Activated gamma-delta T cell treated with Interleukin-2 at 50 U/mL for 16 hours (primary cell): ENCODE results near the gene ENTPD6.
"Not testable (repeated sequence)": the region's sequence is repeated elsewhere in the genome, so short reads cannot be mapped to it uniquely, and the experiment has no call there.

Experiments used
- DNase-seq: peaks from one replicate; pipeline ENCODE4 v3.0.0-alpha.2; 2020

Gene ENTPD6

DNA sequence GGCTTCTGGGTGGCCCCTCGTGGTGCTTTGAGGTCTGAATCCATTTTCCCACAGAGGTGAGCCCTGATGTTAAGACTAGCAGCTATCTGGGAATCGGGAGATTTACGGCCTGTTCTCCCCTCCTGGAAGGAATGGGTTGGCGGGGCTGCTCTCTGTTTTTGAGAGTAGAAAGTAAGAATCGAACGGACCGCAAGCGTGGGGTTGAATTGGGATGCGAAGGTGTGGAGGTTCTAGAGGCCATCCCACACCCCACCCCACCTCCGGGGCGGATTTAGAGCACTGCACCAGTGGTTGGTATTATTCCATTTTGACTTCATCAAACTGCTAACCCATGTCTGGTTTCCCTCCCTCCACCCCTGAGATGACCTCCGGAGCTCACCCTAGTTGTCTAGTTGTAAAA, 63.8 kb downstream of the ENTPD6 start:
- DNase-seq, result no peak

DNA sequence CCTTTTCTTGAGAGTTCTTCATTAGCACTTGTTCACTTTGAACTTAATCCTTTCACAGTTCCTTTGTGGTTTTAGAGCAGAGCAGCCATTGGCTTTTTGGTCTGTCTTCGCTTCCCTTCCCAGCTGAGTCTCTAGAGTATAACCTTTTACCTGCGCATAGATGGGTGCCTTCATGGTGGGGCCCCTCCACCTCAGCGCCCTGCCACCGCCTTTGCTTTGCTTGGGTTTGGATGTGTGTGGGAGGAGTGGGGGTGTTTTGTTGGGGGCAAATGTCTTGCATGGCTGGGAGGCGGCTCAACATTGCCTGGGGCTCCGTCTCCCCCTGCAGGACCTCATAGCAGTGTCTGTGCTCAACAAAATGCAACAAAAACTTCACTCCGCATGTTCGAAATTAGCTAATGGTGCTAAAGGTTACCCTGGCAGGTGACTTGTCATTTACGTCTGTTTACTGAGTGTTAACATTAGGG, 64.3 kb downstream of the ENTPD6 start:
- no peak for DNase-seq

DNA sequence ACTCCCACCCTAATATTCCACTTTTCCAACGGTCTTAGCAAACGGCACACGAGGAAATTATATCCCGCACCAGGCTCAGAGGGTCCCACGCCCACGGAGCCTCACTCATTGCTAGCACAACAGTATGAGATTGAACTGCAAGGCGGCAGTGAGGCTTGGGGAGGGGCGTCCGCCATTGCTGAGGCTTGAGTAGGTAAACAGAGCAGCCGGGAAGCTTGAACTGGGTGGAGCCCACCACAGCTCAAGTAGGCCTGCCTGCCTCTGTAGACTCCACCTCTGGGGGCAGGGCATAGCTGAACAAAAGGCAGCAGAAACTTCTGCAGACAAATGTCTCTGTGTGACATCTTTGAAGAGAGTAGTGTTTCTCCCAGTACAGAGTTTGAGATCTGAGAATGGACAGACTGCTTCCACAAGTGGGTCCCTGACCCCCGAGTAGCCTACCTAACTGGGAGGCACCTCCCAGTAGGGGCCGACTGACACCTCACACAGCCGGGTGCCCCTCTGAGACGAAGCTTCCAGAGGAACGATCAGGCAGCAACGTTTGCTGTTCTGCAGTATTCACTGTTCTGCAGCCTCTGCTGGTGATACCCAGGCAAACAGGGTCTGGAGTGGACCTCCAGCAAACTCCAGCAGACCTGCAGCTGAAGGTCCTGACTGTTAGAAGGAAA, 65.4 kb downstream of the ENTPD6 start:
- DNase-seq, result not testable (repeated sequence)

DNA sequence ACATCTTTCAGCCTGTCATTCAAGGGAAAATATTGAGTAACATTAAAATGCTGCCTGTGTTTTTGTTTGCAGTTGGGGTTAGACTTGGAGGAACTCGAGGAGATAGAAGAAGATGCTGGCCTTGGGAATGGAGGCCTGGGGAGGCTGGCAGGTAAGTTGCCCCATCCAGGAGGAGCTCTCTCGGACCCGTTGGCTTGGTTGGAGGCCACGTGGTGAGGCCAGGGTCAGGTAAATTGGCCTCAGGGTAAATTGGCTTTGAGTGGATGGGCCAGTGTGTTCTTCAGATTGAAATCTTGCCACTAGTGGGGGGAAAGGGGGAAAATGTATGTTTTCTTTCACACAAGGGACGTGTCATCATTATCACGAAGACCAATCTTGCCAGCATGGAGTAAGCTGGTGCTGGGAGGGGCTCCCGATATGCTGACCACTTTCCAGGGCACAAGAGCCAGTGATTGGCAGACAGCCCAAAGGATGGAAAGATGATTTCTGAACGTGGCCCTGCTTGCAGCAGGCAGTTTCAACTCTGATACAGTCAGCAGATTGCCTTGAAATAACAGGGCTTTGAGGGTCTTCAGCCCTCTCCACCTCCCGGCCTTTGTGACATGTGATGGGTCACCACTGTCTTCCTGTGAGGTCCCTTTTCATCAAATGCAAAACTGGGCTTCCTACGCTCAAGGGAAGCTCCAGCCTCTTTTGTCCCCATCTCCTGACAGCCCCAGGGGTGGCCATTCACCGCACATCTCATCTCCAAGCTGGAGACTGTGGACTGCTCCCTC, 73.7 kb downstream of the ENTPD6 start:
- no peak for DNase-seq

DNA sequence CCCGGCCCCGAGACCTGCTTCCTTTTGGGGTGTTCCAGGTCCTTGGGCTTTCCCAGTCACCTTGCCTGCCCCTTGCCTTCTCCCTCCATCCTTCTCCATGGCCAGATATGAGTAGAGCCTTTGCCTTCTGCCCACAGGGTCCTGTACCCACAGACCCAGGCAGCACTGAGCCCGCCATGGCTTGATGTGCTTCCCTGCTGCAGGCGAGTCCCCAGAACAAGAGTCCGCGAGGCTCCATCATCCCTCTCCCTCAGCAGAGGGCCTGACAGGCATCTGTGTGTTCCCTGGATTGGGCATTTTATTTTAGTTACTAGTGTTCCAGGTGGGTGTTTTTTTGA, 74.3 kb downstream of the ENTPD6 start:
- DNase-seq, result no peak

DNA sequence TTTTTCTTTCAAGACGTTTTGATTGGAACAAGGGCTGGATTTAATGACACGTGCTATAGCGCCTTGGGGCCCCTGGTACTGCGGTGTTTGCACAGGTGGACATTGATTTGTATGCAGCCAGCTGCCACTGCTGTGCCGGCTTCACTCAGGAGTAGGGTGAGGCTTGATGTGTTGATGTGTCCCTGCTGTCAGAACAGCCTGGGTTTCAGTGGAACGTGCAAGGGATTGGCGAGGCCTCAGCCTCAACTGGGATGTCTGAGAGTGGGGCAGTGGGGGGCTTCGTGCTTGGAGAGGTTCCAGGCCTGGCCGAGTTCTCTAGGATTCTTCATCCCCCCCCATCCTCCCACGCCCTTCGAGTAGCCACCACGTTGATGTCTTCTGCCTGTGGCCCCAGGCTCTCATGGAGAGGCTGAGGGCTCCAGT, 75.3 kb downstream of the ENTPD6 start:
- DNase-seq, result peak; percentile 3

DNA sequence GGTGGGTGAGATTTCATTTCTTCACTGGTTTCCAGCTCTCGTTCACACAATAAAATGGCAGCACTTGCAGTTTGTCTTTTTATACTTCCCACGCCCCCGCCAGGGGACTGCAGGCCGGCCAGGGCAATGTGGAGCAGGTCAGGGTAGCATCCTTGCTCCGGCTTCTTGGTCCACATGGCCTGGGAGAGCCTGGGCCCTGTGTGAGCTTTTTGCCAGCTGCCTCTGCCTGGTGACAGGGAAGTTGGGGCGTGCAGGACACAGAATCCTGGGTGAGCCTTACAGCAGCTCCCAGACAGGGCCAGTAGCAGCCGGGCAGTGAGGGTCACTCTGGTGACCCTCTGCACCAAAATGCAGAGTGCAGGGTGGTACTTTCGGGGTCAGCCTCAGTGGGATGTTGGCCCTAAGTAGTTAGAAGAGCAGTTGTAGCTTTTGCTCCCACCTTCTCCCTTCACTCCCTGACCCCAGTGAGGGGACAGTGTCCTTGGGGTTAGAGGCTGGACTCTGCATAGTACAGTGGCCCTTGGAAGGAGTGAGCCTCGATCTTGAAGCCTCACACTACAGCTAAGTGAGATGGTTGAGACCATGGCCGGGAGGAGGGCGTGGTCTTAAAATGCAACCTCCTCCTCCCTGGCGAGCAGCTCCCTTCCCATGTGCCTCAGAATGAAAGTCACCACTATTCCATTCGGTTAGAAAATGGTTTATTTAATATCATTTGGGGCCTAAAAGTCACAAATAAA, 76.1 kb downstream of the ENTPD6 start:
- DNase-seq, result peak; percentile 3

DNA sequence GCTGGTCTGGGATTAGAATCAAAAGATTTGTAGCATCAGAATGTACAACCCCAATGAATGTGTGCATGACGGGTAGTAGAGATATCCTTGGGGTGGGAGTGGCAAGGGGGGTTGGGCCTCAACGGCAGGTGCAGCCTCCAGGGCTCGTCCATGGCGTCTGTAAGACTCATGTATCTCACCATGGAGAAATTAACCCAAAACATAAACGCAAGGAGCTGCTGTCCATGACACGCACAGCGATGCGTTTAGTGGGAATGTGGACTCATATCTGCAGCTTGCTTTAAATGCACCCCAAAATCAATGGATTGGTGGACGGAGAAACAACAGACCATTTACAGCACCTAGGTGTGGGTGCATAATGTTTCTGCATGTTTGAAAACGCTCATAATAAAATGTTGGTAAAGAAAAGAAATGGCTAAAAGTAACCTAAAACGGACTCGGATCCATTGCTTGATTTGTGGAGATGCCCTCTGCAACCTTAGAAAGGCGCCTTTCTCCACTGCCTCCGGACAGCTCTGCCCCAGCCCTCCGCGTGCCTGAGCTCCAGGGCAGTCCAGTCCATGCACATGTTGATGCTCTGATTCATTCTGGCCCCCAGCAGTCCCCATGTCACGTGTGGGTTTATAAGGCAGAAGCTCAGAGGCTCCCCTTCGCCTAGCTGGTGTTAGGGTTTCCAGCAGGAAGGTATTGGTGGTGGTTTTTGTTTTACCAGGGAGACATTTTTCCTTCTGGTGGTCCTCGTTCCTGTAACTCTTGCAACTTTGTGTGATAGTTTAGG, 76.9 kb downstream of the ENTPD6 start:
- DNase-seq, result peak; percentile 1

DNA sequence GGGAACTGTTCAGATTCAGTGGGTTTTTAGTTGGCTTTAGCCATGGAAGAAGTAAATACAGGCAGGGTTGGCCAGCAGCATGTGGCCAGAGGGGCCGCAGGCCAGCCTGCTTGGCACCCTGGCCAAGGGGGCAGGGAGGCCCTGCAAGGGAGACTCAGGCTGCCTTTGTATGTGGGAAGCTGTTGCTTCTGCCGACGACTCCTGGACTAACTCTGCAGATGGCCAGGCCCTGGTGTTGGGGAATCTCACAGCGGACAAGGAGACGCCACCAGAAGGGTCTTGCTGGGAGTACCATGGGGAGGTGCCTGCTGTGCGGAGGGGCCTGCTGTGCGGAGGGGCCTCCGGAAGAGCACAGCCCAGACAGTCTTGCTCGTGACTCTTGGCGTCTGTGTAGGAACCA, 77.5 kb downstream of the ENTPD6 start:
- DNase-seq, result peak; percentile 1

DNA sequence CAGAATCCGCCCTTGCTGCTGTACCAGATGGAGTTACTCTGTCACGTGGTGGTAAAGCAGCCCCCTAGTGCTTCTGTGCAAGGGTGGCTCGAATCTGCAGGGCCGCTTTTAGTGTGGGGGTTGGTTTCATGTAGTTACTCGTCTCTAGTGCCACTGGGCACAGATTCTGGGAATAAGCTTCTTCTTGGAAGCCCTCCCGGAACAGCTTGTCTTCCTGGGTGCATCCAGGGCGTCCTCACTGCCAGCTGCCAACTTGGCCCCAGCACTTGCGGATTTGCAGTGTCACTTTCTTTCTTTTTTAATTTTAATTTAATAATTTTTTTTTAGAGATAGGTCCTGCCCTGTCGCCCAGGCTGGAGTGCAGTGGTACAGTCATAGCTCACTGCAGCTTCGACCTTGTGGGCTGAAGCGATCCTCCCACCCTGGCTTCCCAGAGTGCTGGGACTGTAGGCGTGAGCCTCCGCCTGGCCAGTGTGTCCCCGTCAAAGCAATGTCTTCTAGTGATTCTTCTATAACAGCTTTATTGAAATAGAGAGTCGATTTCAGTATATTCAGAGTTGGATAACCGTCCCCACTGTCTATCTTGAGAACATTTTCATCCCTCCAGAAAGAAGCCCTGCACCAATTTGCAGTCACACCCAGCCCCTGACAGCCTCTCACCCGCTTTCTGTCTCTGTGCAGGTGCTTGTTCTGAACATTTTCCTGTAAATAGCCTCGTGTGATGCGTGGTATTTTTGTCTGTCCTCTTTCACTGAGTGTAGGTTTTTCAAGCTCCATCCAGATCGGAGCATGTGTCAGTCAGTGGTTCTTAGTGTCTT, 78.2 kb downstream of the ENTPD6 start:
- peak; percentile 1 for DNase-seq

DNA sequence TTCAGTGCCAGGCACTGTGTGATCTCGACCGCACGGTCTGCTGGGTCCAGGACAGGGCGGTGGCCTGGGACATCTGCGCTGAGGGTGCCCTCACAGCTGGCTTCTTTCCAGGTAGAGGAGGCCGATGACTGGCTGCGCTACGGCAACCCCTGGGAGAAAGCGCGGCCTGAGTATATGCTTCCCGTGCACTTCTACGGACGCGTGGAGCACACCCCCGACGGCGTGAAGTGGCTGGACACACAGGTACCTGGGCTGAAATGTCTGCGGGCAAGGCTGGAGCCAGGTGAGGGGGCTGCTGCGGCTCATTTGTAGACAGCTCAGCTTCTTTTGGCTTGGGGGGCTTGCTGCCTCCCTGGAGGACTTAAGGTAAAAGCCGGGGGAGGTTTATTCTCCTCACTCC, 79.0 kb downstream of the ENTPD6 start:
- peak; percentile 1 for DNase-seq

DNA sequence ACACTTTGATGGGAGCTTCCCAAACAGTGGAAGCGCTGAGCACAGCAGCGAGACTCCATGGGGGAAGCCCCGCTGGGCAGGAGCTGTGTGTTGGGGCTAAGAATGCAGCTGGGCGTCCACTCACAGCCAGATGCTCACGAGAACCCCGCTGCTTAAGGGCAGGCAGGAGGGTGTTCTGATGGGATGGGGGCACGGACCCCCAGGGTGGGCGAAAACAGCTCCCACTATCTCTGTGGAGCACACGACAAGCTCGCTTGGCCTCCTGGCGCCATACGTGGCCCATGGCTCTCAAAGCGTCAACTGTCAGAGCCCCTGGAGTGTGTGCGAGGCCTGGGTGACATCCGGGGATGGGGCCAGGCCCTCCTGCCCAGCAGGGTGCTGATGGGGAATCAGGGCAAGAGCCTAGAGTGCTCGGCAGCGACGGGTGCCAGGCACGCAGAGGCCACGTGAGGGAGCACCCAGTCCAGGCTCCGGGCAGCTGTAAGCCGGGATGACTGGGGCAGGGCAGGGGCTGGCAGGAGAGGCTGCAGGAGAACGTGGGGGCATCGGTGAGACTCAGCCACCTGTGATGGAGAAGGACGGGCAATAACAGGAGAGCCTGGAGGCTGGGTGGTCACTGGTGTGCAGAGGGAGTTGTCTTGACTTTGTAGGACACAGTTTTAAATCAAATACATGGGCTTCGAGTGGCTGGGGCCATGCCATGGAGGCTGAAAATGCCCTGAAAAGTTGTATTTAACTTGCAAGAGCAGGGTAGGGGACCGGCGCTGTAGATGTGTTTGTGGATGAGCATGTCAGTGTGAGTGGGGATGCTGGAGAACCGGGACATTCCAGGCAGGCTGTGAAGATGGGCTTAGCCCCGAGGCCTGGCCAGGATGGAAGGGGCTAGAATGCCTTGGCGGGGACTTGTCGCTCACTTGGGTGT, 79.6 kb downstream of the ENTPD6 start:
- DNase-seq, result peak; percentile 3

DNA sequence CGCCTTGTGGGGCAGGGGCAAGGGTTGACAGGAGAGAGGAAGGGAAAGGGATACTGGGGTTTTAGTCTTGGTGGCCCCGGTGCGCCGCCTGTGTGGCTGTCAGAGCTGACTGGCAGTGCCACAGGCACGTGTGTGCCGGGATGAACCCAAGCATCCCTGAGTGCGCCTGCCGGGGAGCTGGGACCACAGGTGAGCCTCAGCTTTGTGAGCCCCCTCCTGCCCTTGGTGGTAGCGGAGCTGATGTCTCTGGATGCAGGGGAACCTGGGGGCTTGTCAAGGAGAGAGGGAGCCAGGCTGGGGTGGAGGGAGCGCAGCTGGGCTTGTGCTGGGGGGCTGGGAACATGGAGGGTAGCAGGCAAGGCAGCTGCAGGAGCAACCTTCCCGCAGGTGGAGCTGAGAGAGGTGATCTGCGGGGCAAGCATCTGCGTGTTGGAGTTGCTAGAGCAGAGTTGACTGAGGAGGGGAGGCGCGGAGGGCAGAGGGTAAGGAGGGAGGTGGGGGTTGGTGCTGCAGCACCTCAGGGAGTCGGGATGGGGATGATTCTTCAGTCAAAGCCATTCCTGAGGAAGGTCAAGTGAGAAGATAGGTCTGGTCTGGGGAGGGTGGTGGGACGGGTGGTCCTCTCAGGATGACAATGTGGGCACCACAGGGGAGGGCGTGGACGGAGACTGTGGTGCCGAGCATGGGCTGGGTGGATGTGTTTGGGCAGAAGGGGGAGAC, 80.5 kb downstream of the ENTPD6 start:
- DNase-seq, result peak; percentile 3
